ENCODE results near the gene OR10C1.

The OR10C1 gene

GRCh38 chr6:29483186-29483585 lies 44.1 kb downstream of the OR10C1 start:
- no peak overlapping the region for H3K4me3 ChIP-seq (ENCODE audit: low read length)
- no peaks in the 10 kb centered on the region for H3K9me3 ChIP-seq (ENCODE audit: control insufficient read depth, low read length)
- no peaks in the 10 kb centered on the region for H3K4me1 ChIP-seq (ENCODE audit: control insufficient read depth, insufficient read depth, low read length)
- no peaks in the 10 kb centered on the region for H3K27me3 ChIP-seq (ENCODE audit: control insufficient read depth, insufficient read depth, low read length)
- H3K36me3 ChIP-seq (ENCODE audit: control insufficient read depth, insufficient read depth, low read length), result no peaks in the 10 kb centered on the region
- no peak overlapping the region for H3K9ac ChIP-seq (ENCODE audit: low read length)

- H3K9ac ChIP-seq (ENCODE audit: low read length), result no peak overlapping the region
- H3K4me1 ChIP-seq (ENCODE audit: control insufficient read depth, insufficient read depth, low read length), result no peaks in the 10 kb centered on the region
- H3K4me3 ChIP-seq (ENCODE audit: low read length), result no peak overlapping the region
- H3K36me3 ChIP-seq (ENCODE audit: control insufficient read depth, insufficient read depth, low read length), result no peaks in the 10 kb centered on the region
- no peaks in the 10 kb centered on the region for H3K27me3 ChIP-seq (ENCODE audit: control insufficient read depth, insufficient read depth, low read length)
- no peaks in the 10 kb centered on the region for H3K9me3 ChIP-seq (ENCODE audit: control insufficient read depth, low read length)
These were observed 44.6 kb downstream of the OR10C1 start for GRCh38 chr6:29483735-29484134.

- Histone ChIP-seq H3K4me1 (ENCODE audit: control insufficient read depth, insufficient read depth, low read length) (no peaks in the 10 kb centered on the region), H3K36me3 (ENCODE audit: control insufficient read depth, insufficient read depth, low read length) (no peaks in the 10 kb centered on the region), H3K9ac (ENCODE audit: low read length) (no peak overlapping the region), H3K4me3 (ENCODE audit: low read length) (no peak overlapping the region), H3K27me3 (ENCODE audit: control insufficient read depth, insufficient read depth, low read length) (no peaks in the 10 kb centered on the region), H3K9me3 (ENCODE audit: control insufficient read depth, low read length) (no peaks in the 10 kb centered on the region)
These were observed 47.5 kb downstream of the OR10C1 start for GRCh38 chr6:29486577-29486976.

- Histone ChIP-seq H3K36me3 (ENCODE audit: control insufficient read depth, insufficient read depth, low read length) (no peaks in the 10 kb centered on the region), H3K4me3 (ENCODE audit: low read length) (no peak overlapping the region), H3K4me1 (ENCODE audit: control insufficient read depth, insufficient read depth, low read length) (no peaks in the 10 kb centered on the region), H3K9me3 (ENCODE audit: control insufficient read depth, low read length) (no peaks in the 10 kb centered on the region), H3K9ac (ENCODE audit: low read length) (no peak overlapping the region), H3K27me3 (ENCODE audit: control insufficient read depth, insufficient read depth, low read length) (no peaks in the 10 kb centered on the region)
These were observed 48.0 kb downstream of the OR10C1 start for GRCh38 chr6:29487131-29487530.

GRCh38 chr6:29487660-29488059 lies 48.6 kb downstream of the OR10C1 start, which contains the start of gene MAS1L:
Gene MAS1L (minus strand): TSS chr6:29487956. CDS start chr6:29487902, 54 bp downstream.
- H3K9ac ChIP-seq (ENCODE audit: low read length), result no peak within 1 kb of the TSS
- H3K4me1 ChIP-seq (ENCODE audit: control insufficient read depth, insufficient read depth, low read length), result no peaks in the 10 kb centered on the region
- H3K9me3 ChIP-seq (ENCODE audit: control insufficient read depth, low read length), result no peaks in the 10 kb centered on the region
- no peaks in the 10 kb centered on the region for H3K36me3 ChIP-seq (ENCODE audit: control insufficient read depth, insufficient read depth, low read length)
- no peak within 1 kb of the TSS for H3K4me3 ChIP-seq (ENCODE audit: low read length)
- H3K27me3 ChIP-seq (ENCODE audit: control insufficient read depth, insufficient read depth, low read length), result no peaks in the 10 kb centered on the region

GRCh38 chr6:29488874-29489273 lies 49.8 kb downstream of the OR10C1 start:
- no peak overlapping the region for H3K9ac ChIP-seq (ENCODE audit: low read length)
- H3K4me3 ChIP-seq (ENCODE audit: low read length), result no peak overlapping the region
- no peaks in the 10 kb centered on the region for H3K9me3 ChIP-seq (ENCODE audit: control insufficient read depth, low read length)
- H3K4me1 ChIP-seq (ENCODE audit: control insufficient read depth, insufficient read depth, low read length), result no peaks in the 10 kb centered on the region
- H3K36me3 ChIP-seq (ENCODE audit: control insufficient read depth, insufficient read depth, low read length), result no peaks in the 10 kb centered on the region
- H3K27me3 ChIP-seq (ENCODE audit: control insufficient read depth, insufficient read depth, low read length), result no peaks in the 10 kb centered on the region

GRCh38 chr6:29489286-29489685 lies 50.2 kb downstream of the OR10C1 start:
- H3K9me3 ChIP-seq (ENCODE audit: control insufficient read depth, low read length), result no peaks in the 10 kb centered on the region
- H3K9ac ChIP-seq (ENCODE audit: low read length), result no peak overlapping the region
- no peaks in the 10 kb centered on the region for H3K4me1 ChIP-seq (ENCODE audit: control insufficient read depth, insufficient read depth, low read length)
- H3K36me3 ChIP-seq (ENCODE audit: control insufficient read depth, insufficient read depth, low read length), result no peaks in the 10 kb centered on the region
- H3K27me3 ChIP-seq (ENCODE audit: control insufficient read depth, insufficient read depth, low read length), result no peaks in the 10 kb centered on the region
- H3K4me3 ChIP-seq (ENCODE audit: low read length), result no peak overlapping the region

- Histone ChIP-seq H3K9ac (ENCODE audit: low read length) (no peak overlapping the region), H3K4me1 (ENCODE audit: control insufficient read depth, insufficient read depth, low read length) (no peaks in the 10 kb centered on the region), H3K36me3 (ENCODE audit: control insufficient read depth, insufficient read depth, low read length) (no peaks in the 10 kb centered on the region), H3K9me3 (ENCODE audit: control insufficient read depth, low read length) (no peaks in the 10 kb centered on the region), H3K27me3 (ENCODE audit: control insufficient read depth, insufficient read depth, low read length) (no peaks in the 10 kb centered on the region), H3K4me3 (ENCODE audit: low read length) (no peak overlapping the region)
These were observed 50.9 kb downstream of the OR10C1 start for GRCh38 chr6:29490055-29490454.

GRCh38 chr6:29490552-29490951 lies 51.4 kb downstream of the OR10C1 start:
- Histone ChIP-seq H3K36me3 (ENCODE audit: control insufficient read depth, insufficient read depth, low read length) (no peaks in the 10 kb centered on the region), H3K9me3 (ENCODE audit: control insufficient read depth, low read length) (no peaks in the 10 kb centered on the region), H3K4me1 (ENCODE audit: control insufficient read depth, insufficient read depth, low read length) (no peaks in the 10 kb centered on the region), H3K9ac (ENCODE audit: low read length) (no peak overlapping the region), H3K4me3 (ENCODE audit: low read length) (no peak overlapping the region), H3K27me3 (ENCODE audit: control insufficient read depth, insufficient read depth, low read length) (no peaks in the 10 kb centered on the region)

Data from mucosa of stomach (tissue), 1 donor.